Trophoblast cell (in vitro differentiated cells and primary cell): ENCODE measurements around the gene HIPK2.

Source experiments
- DNase-seq, 2 donors: peaks; one replicate each; pipeline ENCODE4 v3.0.0-alpha.2; 2016
- H2AFZ ChIP-seq: 2 replicates; pipeline ENCODE4 v1.6.1; 2013; ENCODE audit warnings: low read length, moderate library complexity, mild to moderate bottlenecking; ENCODE audit not compliant: insufficient read depth, poor library complexity
- H2AK5ac ChIP-seq: 2 replicates; pipeline ENCODE4 v1.6.1; 2013; ENCODE audit warnings: mild to moderate bottlenecking, low read length
- H2BK120ac ChIP-seq: 2 replicates; pipeline ENCODE4 v1.6.1; 2013; ENCODE audit warnings: low read length, mild to moderate bottlenecking, moderate library complexity; ENCODE audit not compliant: insufficient read depth, poor library complexity
- H2BK12ac ChIP-seq: 2 replicates; pipeline ENCODE4 v1.6.1; 2013; ENCODE audit warnings: mild to moderate bottlenecking, low read length, moderate library complexity
- H2BK5ac ChIP-seq: 2 replicates; pipeline ENCODE4 v1.6.1; 2013; ENCODE audit warnings: low read length, low read depth, moderate library complexity, mild to moderate bottlenecking; ENCODE audit not compliant: poor library complexity
- H3K14ac ChIP-seq: 2 replicates; pipeline ENCODE4 v1.6.1; 2013; ENCODE audit warnings: mild to moderate bottlenecking, low read length
- H3K18ac ChIP-seq: 2 replicates; pipeline ENCODE4 v1.6.1; 2013; ENCODE audit warnings: mild to moderate bottlenecking, low read length
- H3K23ac ChIP-seq: 2 replicates; pipeline ENCODE4 v1.6.1; 2013; ENCODE audit warnings: low read length
- H3K27ac ChIP-seq: 2 replicates; pipeline ENCODE4 v1.5.1; 2013; ENCODE audit warnings: low read depth, mild to moderate bottlenecking, inconsistent platforms, low read length, moderate library complexity
- H3K27me3 ChIP-seq: 2 replicates; pipeline ENCODE4 v1.6.1; 2013; ENCODE audit warnings: inconsistent platforms, mild to moderate bottlenecking, low read length, moderate library complexity; ENCODE audit not compliant: insufficient read depth
- H3K36me3 ChIP-seq, 2 experiments: 1 replicate in 1 of 2; 2 replicates in 1 of 2; pipeline ENCODE4 v1.6.1; 2013; ENCODE audit warnings: low read length in 2 of 2, mild to moderate bottlenecking in 2 of 2, moderate library complexity in 1 of 2; ENCODE audit not compliant: insufficient read depth in 2 of 2, control insufficient read depth in 1 of 2
- H3K4ac ChIP-seq: 2 replicates; pipeline ENCODE4 v1.6.1; 2013; ENCODE audit warnings: low read depth, mild to moderate bottlenecking, low read length, moderate library complexity
- H3K4me1 ChIP-seq, 2 experiments: 1 replicate in 1 of 2; 2 replicates in 1 of 2; pipeline ENCODE4 v1.6.1; 2013; ENCODE audit warnings: low read length in 2 of 2, mild to moderate bottlenecking in 2 of 2, moderate library complexity in 1 of 2; ENCODE audit not compliant: insufficient read depth in 2 of 2, control insufficient read depth in 1 of 2
- H3K4me2 ChIP-seq: 2 replicates; pipeline ENCODE4 v1.6.1; 2013; ENCODE audit warnings: inconsistent platforms, mild to moderate bottlenecking, low read length, moderate library complexity
- H3K4me3 ChIP-seq: 2 replicates; pipeline ENCODE4 v1.5.1; 2013; ENCODE audit warnings: mild to moderate bottlenecking, low read depth, low read length, inconsistent platforms
- H3K79me1 ChIP-seq: one replicate; pipeline ENCODE4 v1.6.1; 2013; ENCODE audit warnings: low read length
- H3K79me2 ChIP-seq: 2 replicates; pipeline ENCODE4 v1.6.1; 2013; ENCODE audit warnings: low read length, mild to moderate bottlenecking; ENCODE audit not compliant: control insufficient read depth, insufficient read depth, poor library complexity
- H3K9ac ChIP-seq: 2 replicates; pipeline ENCODE4 v1.6.1; 2013; ENCODE audit warnings: mild to moderate bottlenecking, low read length
- H3K9me3 ChIP-seq: 2 replicates; pipeline ENCODE4 v1.6.1; 2013; ENCODE audit warnings: low read depth, mild to moderate bottlenecking, control low read depth, inconsistent platforms, low read length; ENCODE audit not compliant: insufficient read depth
- H4K12ac ChIP-seq: 2 replicates; pipeline ENCODE4 v1.6.1; 2013; ENCODE audit warnings: low read depth, mild to moderate bottlenecking, low read length, moderate library complexity
- H4K8ac ChIP-seq: 2 replicates; pipeline ENCODE4 v1.6.1; 2013; ENCODE audit warnings: low read depth, mild to moderate bottlenecking, low read length, moderate library complexity
- H4K91ac ChIP-seq: one replicate; pipeline ENCODE4 v1.6.1; 2013; ENCODE audit warnings: low read depth, mild to moderate bottlenecking, low read length, moderate library complexity
- WGBS: extraction: QIAGEN DNeasy Blood & Tissue Kit; methylation state at CpG from one replicate; pipeline ENCODE4 v1.1.7; 2013; ENCODE audit warnings: missing lambda C conversion rate; ENCODE audit not compliant: insufficient read length, insufficient coverage; ENCODE audit errors: extremely low coverage; 5-methylcytosine and 5-hydroxymethylcytosine counted together

HIPK2 gene

DNA sequence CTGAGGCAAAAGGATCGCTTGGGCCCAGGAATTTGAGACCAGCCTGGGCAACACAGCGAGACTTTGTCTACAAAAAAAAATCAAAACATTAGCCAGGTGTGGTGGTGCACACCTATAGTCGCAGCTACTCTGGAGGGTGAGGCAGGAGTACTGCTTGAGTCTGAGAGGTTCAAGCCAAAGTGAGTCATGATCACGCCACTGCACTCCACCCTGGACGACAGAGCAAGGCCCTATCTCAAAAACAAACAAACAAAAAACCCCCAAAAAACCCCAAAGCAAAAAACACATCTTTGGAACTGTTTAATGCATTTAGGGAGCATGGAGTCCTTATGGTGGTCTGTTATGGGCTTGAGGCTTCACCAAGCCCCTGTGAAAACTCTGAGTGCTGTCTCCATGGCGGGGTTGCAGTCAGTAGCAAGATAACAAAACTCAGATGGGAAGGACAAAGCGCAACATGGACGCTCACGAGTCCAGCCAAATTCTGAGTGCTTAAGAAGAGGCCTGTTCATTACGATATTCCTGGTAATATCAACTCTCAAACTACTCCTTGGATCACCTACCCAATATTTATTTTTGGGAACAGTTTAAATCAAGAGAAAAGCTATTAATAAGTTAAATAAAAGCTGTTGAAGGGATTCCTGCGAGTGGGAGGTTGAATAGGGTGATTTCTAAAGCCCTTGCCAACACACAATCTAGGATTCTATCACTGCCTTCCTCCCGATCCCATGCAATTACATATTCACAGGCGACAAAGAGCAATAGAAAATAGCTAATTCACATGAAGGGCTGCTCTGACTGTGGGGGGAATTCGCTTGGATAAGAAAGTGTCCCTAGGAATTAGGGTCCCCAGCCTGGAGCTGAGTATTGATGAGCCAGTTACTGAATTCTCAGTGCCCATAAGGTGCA lies 123.3 kb downstream of the HIPK2 start:
- H2BK5ac ChIP-seq, result no peak overlapping the region
- no peaks in the 10 kb centered on the region for H3K79me2 ChIP-seq
- H3K4ac ChIP-seq, result no peak overlapping the region
- H4K8ac ChIP-seq, result no peak overlapping the region
- WGBS, result no CpG with 5 or more reads among the region's 14 CpGs
- H3K9ac ChIP-seq, result no peak overlapping the region
- H3K4me1 ChIP-seq, result no peaks in the 10 kb centered on the region
- H3K23ac ChIP-seq, result no peak overlapping the region
- H3K18ac ChIP-seq, result no peak overlapping the region
- no peak overlapping the region for H4K91ac ChIP-seq
- DNase-seq, result no peak
- no peak overlapping the region for H3K4me3 ChIP-seq
- H3K36me3 ChIP-seq, result no peaks in the 10 kb centered on the region
- H3K4me2 ChIP-seq, result no peak overlapping the region
- no peak overlapping the region for H2AK5ac ChIP-seq
- H4K12ac ChIP-seq, result no peak overlapping the region
- no peaks in the 10 kb centered on the region for H3K79me1 ChIP-seq
- no peak overlapping the region for H2AFZ ChIP-seq
- H2BK120ac ChIP-seq, result no peak overlapping the region
- no peak overlapping the region for H3K27ac ChIP-seq
- no peaks in the 10 kb centered on the region for H3K27me3 ChIP-seq
- H3K9me3 ChIP-seq, result no peaks in the 10 kb centered on the region
- no peak overlapping the region for H3K14ac ChIP-seq
- no peak overlapping the region for H2BK12ac ChIP-seq

DNA sequence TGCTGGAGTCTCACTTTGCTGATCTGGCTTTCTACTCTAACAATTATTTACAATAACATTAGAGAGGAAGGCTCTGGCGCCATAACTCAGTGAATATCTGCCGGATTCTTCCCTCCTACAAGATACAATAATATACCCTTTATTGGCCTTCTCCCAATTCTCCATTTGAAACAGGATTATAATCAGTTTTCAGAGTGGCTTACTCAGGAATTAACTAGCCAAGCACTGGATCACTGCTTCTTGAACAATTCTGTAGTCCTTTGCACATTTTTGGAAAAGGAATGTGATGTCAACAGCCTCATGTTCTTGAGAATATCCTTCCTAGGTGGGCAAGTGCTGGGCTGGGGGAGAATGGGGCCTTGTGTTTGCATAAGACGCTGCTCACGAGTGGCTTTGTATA lies 125.9 kb downstream of the HIPK2 start:
- H4K8ac ChIP-seq, result no peak overlapping the region
- no peak overlapping the region for H3K27ac ChIP-seq
- no CpG with 5 or more reads among the region's 4 CpGs for WGBS

DNA sequence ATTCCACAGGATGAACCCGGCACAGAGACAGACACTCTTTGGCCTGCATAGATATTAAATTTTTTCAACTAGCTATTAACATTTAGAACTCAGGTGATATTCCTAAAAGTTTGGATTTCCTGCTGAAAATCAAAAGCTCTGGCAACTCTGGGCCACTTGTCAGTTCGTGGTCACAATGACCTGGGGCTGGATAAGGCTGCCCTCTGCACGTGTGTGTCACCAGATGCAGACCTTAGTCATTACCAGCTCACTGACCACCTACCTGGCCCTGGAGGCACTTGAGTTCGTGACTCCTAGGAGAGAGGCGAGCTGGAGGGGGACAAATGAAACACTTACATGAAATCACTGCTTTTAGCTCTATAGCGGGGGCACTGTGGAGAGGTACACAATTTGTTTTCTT lies 126.5 kb downstream of the HIPK2 start:
- Histone ChIP-seq H3K4me3 (no peak overlapping the region), H3K9ac (no peak overlapping the region), H3K18ac (no peak overlapping the region), H3K4me1 (no peaks in the 10 kb centered on the region), H3K79me2 (no peaks in the 10 kb centered on the region), H4K12ac (no peak overlapping the region), H3K27me3 (no peaks in the 10 kb centered on the region), H4K8ac (no peak overlapping the region), H4K91ac (no peak overlapping the region), H2BK12ac (no peak overlapping the region), H3K14ac (no peak overlapping the region), H2BK5ac (no peak overlapping the region), H3K4me2 (no peak overlapping the region), H3K9me3 (no peaks in the 10 kb centered on the region), H2AFZ (no peak overlapping the region), H3K36me3 (no peaks in the 10 kb centered on the region), H3K23ac (no peak overlapping the region), H3K79me1 (no peaks in the 10 kb centered on the region), H3K4ac (no peak overlapping the region), H2AK5ac (no peak overlapping the region), H2BK120ac (no peak overlapping the region), H3K27ac (no peak overlapping the region)
- no CpG with 5 or more reads among the region's 6 CpGs for WGBS
- DNase-seq, result peak in 1 of 2 donors; percentile 9

More for the DNA sequence above, 125.9 kb downstream of the HIPK2 start:
- Histone ChIP-seq H3K18ac (no peak overlapping the region), H2BK12ac (no peak overlapping the region), H4K91ac (no peak overlapping the region), H3K4me3 (no peak overlapping the region), H3K36me3 (no peaks in the 10 kb centered on the region), H3K9me3 (no peaks in the 10 kb centered on the region), H3K4me1 (no peaks in the 10 kb centered on the region), H3K14ac (no peak overlapping the region), H2AFZ (no peak overlapping the region), H3K27me3 (no peaks in the 10 kb centered on the region), H4K12ac (no peak overlapping the region), H3K9ac (no peak overlapping the region), H3K4me2 (no peak overlapping the region), H3K4ac (no peak overlapping the region), H3K23ac (no peak overlapping the region), H2AK5ac (no peak overlapping the region), H2BK120ac (no peak overlapping the region), H2BK5ac (no peak overlapping the region), H3K79me1 (no peaks in the 10 kb centered on the region), H3K79me2 (no peaks in the 10 kb centered on the region)
- DNase-seq, result no peak

GRCh38 chr7:139650429-139651100 lies 127.2 kb downstream of the HIPK2 start:
- Histone ChIP-seq H3K27ac (no peak overlapping the region), H3K18ac (no peak overlapping the region), H2AK5ac (no peak overlapping the region), H3K4me3 (no peak overlapping the region), H3K14ac (no peak overlapping the region), H2BK120ac (no peak overlapping the region), H3K79me1 (no peaks in the 10 kb centered on the region), H3K4ac (no peak overlapping the region), H3K4me2 (no peak overlapping the region), H4K12ac (no peak overlapping the region), H4K8ac (no peak overlapping the region), H4K91ac (no peak overlapping the region), H3K79me2 (no peaks in the 10 kb centered on the region), H3K9me3 (no peaks in the 10 kb centered on the region), H2BK5ac (no peak overlapping the region), H3K9ac (no peak overlapping the region), H3K4me1 (no peaks in the 10 kb centered on the region), H2AFZ (no peak overlapping the region), H3K36me3 (no peaks in the 10 kb centered on the region), H2BK12ac (no peak overlapping the region), H3K27me3 (no peaks in the 10 kb centered on the region), H3K23ac (no peak overlapping the region)
- no CpG with 5 or more reads among the region's 12 CpGs for WGBS
- DNase-seq, result no peak
